ENCODE results near the gene ELL2.

The ELL2 gene

GRCh38 chr5:95850391-95850894 is 111.2 kb downstream of the ELL2 start:
- TF ChIP-seq EZH2 (optimal IDR thresholded peaks at IDR 0.05; ENCODE audit: low read depth, low read length) (no peak), EZH2phosphoT487 (IDR thresholded peaks at IDR 0.05; ENCODE audit: low read length) (no peak), CTCF (IDR thresholded peaks at IDR 0.05; ENCODE audit: low read length) (no peak)
- no peak overlapping the region for H3K4me2 ChIP-seq (ENCODE audit: low read depth, low read length)
- H3K4me1 ChIP-seq (ENCODE audit: low read length) = no peaks in the 10 kb centered on the region
- no peak overlapping the region for H3K9ac ChIP-seq (ENCODE audit: low read length)
- no peaks in the 10 kb centered on the region for H3K9me2 ChIP-seq (replicated peaks; ENCODE audit: insufficient read depth, low read length)
- H2AFZ ChIP-seq (ENCODE audit: low read length) = no peak overlapping the region
- no peaks in the 10 kb centered on the region for H3K9me3 ChIP-seq (replicated peaks; ENCODE audit: insufficient read depth, low read length)
- H3K27ac ChIP-seq (ENCODE audit: low read length) = no peak overlapping the region
- H3K27me3 ChIP-seq (replicated peaks; ENCODE audit: insufficient read depth, low read length) = no peaks in the 10 kb centered on the region
- H3K36me3 ChIP-seq (replicated peaks; ENCODE audit: insufficient read depth, low read length) = no peaks in the 10 kb centered on the region
- H3K4me3 ChIP-seq (ENCODE audit: low read length) = no peak overlapping the region
- no peaks in the 10 kb centered on the region for H3K79me2 ChIP-seq (ENCODE audit: low read length)
- DNase-seq = no peak
- no peaks in the 10 kb centered on the region for H3F3A ChIP-seq (ENCODE audit: insufficient read depth, low read length)
- H4K20me1 ChIP-seq (ENCODE audit: insufficient read depth, low read length) = no peaks in the 10 kb centered on the region

GRCh38 chr5:95848701-95849100 is 113.0 kb downstream of the ELL2 start:
- no peak for DNase-seq
- H3K4me1 ChIP-seq (ENCODE audit: low read length) = 0 out of 2 replicates have a peak, but pooled peaks cover 6% of the 10 kb centered on the region

GRCh38 chr5:95847261-95847592 is 114.4 kb downstream of the ELL2 start:
- TF ChIP-seq EZH2 (optimal IDR thresholded peaks at IDR 0.05; ENCODE audit: low read depth, low read length) (no peak), CTCF (IDR thresholded peaks at IDR 0.05; ENCODE audit: low read length) (no peak), EZH2phosphoT487 (IDR thresholded peaks at IDR 0.05; ENCODE audit: low read length) (no peak)
- no peaks in the 10 kb centered on the region for H3K27me3 ChIP-seq (replicated peaks; ENCODE audit: insufficient read depth, low read length)
- no peak overlapping the region for H2AFZ ChIP-seq (ENCODE audit: low read length)
- no peaks in the 10 kb centered on the region for H3K36me3 ChIP-seq (replicated peaks; ENCODE audit: insufficient read depth, low read length)
- H3K9ac ChIP-seq (ENCODE audit: low read length) = no peak overlapping the region
- no peak for DNase-seq
- H3K9me2 ChIP-seq (replicated peaks; ENCODE audit: insufficient read depth, low read length) = no peaks in the 10 kb centered on the region
- no peaks in the 10 kb centered on the region for H3K79me2 ChIP-seq (ENCODE audit: low read length)
- no peaks in the 10 kb centered on the region for H3K9me3 ChIP-seq (replicated peaks; ENCODE audit: insufficient read depth, low read length)
- H3K4me2 ChIP-seq (ENCODE audit: low read depth, low read length) = no peak overlapping the region
- no peaks in the 10 kb centered on the region for H3F3A ChIP-seq (ENCODE audit: insufficient read depth, low read length)
- peaks cover 19% of the 10 kb centered on the region for H3K4me1 ChIP-seq (ENCODE audit: low read length)
- no peak overlapping the region for H3K4me3 ChIP-seq (ENCODE audit: low read length)
- H3K27ac ChIP-seq (ENCODE audit: low read length) = no peak overlapping the region
- H4K20me1 ChIP-seq (ENCODE audit: insufficient read depth, low read length) = no peaks in the 10 kb centered on the region

More at GRCh38 chr5:95848701-95849100, 113.0 kb downstream of the ELL2 start:
- Histone ChIP-seq H3K27ac (ENCODE audit: low read length) (no peak overlapping the region), H3K9me2 (replicated peaks; ENCODE audit: insufficient read depth, low read length) (no peaks in the 10 kb centered on the region), H3K9ac (ENCODE audit: low read length) (no peak overlapping the region), H3K79me2 (ENCODE audit: low read length) (no peaks in the 10 kb centered on the region), H2AFZ (ENCODE audit: low read length) (no peak overlapping the region), H4K20me1 (ENCODE audit: insufficient read depth, low read length) (no peaks in the 10 kb centered on the region), H3K9me3 (replicated peaks; ENCODE audit: insufficient read depth, low read length) (no peaks in the 10 kb centered on the region), H3K27me3 (replicated peaks; ENCODE audit: insufficient read depth, low read length) (no peaks in the 10 kb centered on the region), H3F3A (ENCODE audit: insufficient read depth, low read length) (no peaks in the 10 kb centered on the region), H3K4me3 (ENCODE audit: low read length) (no peak overlapping the region), H3K36me3 (replicated peaks; ENCODE audit: insufficient read depth, low read length) (no peaks in the 10 kb centered on the region), H3K4me2 (ENCODE audit: low read depth, low read length) (no peak overlapping the region)
- TF ChIP-seq EZH2 (optimal IDR thresholded peaks at IDR 0.05; ENCODE audit: low read depth, low read length) (no peak), EZH2phosphoT487 (IDR thresholded peaks at IDR 0.05; ENCODE audit: low read length) (no peak), CTCF (IDR thresholded peaks at IDR 0.05; ENCODE audit: low read length) (no peak)
